ENCODE results near the gene SEMG1. TPM values are rescaled to one million over a fixed set of nuclear protein-coding genes. Genes with fewer than 3 reads are reported as not detected.

Gene SEMG1, protein sequence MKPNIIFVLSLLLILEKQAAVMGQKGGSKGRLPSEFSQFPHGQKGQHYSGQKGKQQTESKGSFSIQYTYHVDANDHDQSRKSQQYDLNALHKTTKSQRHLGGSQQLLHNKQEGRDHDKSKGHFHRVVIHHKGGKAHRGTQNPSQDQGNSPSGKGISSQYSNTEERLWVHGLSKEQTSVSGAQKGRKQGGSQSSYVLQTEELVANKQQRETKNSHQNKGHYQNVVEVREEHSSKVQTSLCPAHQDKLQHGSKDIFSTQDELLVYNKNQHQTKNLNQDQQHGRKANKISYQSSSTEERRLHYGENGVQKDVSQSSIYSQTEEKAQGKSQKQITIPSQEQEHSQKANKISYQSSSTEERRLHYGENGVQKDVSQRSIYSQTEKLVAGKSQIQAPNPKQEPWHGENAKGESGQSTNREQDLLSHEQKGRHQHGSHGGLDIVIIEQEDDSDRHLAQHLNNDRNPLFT
- not detected in 2 replicates for total RNA-seq
- polyA plus RNA-seq = not detected in 2 replicates

DNA sequence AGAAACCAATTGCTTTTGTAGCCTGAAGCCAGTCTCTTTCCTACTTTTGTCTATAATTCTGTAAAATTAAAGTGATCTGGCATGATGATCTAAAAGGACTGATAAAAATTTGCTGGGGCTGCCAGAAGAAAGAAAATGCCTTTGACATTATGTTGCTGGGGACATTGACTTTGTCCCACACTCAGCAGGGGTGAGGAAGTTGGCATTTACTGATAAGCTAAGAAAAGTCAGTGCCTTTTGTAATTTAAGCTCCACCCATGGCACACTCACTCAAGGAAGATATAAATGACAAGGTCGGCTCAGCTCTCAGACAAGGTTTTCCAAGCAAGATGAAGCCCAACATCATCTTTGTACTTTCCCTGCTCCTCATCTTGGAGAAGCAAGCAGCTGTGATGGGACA, at the start of gene SEMG1:
Gene SEMG1, plus strand, starts transcription at position 309 of the 400 bp plus-strand sequence. Its CDS starts 21 bp downstream, at position 330.
- DNase-seq (ENCODE audit: low spot score) = no peak
- H3K27me3 ChIP-seq = peaks cover 13% of the 10 kb centered on the region
- H3K79me2 ChIP-seq = no peaks in the 10 kb centered on the region
- no peaks in the 10 kb centered on the region for H4K20me1 ChIP-seq (ENCODE audit: insufficient read depth, poor library complexity, severe bottlenecking)
- no peak within 1 kb of the TSS for H3K4me3 ChIP-seq
- H3K4me1 ChIP-seq (ENCODE audit: insufficient read depth) = no peaks in the 10 kb centered on the region
- H3K27ac ChIP-seq = no peak within 1 kb of the TSS
- 60% methylated on average over 1 of the region's 1 CpG for WGBS (ENCODE audit: low lambda C conversion rate, missing lambda C conversion rate)
- no peaks in the 10 kb centered on the region for H3K36me3 ChIP-seq (replicated peaks; ENCODE audit: insufficient read depth, low read depth)
- no peak within 1 kb of the TSS for H3K4me2 ChIP-seq
- H3K9me3 ChIP-seq (ENCODE audit: low read depth) = no peaks in the 10 kb centered on the region
- no peak within 1 kb of the TSS for H2AFZ ChIP-seq
- TF ChIP-seq EZH2phosphoT487 (IDR thresholded peaks at IDR 0.05; ENCODE audit: low read depth, severe bottlenecking, unreplicated experiment) = no peak
- TF ChIP-seq, protein P1, sequence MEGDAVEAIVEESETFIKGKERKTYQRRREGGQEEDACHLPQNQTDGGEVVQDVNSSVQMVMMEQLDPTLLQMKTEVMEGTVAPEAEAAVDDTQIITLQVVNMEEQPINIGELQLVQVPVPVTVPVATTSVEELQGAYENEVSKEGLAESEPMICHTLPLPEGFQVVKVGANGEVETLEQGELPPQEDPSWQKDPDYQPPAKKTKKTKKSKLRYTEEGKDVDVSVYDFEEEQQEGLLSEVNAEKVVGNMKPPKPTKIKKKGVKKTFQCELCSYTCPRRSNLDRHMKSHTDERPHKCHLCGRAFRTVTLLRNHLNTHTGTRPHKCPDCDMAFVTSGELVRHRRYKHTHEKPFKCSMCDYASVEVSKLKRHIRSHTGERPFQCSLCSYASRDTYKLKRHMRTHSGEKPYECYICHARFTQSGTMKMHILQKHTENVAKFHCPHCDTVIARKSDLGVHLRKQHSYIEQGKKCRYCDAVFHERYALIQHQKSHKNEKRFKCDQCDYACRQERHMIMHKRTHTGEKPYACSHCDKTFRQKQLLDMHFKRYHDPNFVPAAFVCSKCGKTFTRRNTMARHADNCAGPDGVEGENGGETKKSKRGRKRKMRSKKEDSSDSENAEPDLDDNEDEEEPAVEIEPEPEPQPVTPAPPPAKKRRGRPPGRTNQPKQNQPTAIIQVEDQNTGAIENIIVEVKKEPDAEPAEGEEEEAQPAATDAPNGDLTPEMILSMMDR (IDR thresholded peaks at IDR 0.05; ENCODE audit: poor library complexity) = no peak
- no peak for TF ChIP-seq EZH2 (IDR thresholded peaks at IDR 0.05; ENCODE audit: borderline replicate concordance)
- H3K9me2 ChIP-seq (replicated peaks; ENCODE audit: insufficient read depth) = no peaks in the 10 kb centered on the region

DNA sequence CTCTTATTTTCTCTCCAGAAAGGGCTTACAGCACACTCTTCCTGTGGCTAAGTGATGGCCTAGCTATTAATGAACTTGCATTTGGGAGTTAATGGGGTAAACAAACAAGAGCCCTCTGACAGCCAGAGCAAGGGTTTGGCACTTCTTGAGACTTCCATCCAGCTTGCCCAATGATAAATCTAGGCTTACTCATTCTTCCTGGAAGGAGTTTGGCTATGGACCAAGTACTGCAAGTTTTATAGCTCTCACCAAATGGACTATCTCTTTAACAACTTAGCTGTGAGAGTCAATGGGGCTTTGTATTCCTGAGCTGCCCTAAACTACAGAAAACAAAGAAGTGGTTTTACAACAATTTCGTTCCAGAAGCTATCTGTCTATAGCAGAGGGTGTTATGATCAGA, 48.9 kb upstream of the SEMG1 start:
- WGBS (ENCODE audit: low lambda C conversion rate, missing lambda C conversion rate) = 42% methylated on average over 1 of the region's 1 CpG
- TF ChIP-seq, protein P1 (IDR thresholded peaks at IDR 0.05; ENCODE audit: poor library complexity) = no peak
- TF ChIP-seq EZH2 (IDR thresholded peaks at IDR 0.05; ENCODE audit: borderline replicate concordance) (no peak), EZH2phosphoT487 (IDR thresholded peaks at IDR 0.05; ENCODE audit: low read depth, severe bottlenecking, unreplicated experiment) (no peak)
- Histone ChIP-seq H3K27me3 (no peaks in the 10 kb centered on the region), H3K9me3 (ENCODE audit: low read depth) (peaks cover 9% of the 10 kb centered on the region), H3K27ac (no peak overlapping the region), H3K79me2 (no peaks in the 10 kb centered on the region), H3K4me1 (ENCODE audit: insufficient read depth) (no peaks in the 10 kb centered on the region), H3K9me2 (replicated peaks; ENCODE audit: insufficient read depth) (no peaks in the 10 kb centered on the region), H4K20me1 (ENCODE audit: insufficient read depth, poor library complexity, severe bottlenecking) (no peaks in the 10 kb centered on the region), H3K4me2 (no peak overlapping the region), H3K4me3 (no peak overlapping the region), H3K36me3 (replicated peaks; ENCODE audit: insufficient read depth, low read depth) (no peaks in the 10 kb centered on the region), H2AFZ (no peak overlapping the region)
- peak; percentile 45 for DNase-seq (ENCODE audit: low spot score)

DNA sequence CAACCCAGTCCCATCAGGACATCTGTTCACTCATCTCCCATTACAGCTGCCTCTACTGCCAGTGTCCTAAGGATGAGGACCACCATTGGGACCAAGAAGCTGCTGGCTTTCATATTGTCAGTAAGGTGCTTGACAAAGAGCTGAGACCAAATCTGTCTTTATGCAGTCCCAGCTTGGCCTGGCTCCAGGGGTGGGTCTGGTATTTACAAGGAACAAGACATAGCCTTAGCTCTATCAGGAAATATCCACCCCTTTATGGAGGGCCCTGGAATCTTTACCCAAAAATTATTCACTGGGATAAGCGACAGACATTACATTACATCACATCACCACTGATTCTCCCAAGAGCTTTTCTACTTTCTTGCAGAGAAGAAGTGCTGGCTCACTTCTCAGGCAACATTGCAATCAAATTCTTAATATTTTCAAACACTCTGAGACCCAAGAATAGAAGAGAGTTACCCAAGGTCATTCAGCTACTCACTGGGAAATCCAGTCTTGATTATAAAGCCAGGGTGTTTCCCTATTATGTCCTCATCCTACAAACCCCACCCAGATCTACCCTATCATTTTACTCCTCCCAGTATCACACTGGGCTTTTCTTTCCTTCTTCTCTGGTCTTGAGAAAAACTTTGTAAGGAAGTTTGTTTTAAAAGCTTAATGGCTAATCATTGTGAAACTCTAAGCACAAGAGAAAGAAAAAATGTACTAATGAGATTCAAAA, 43.6 kb upstream of the SEMG1 start:
- Histone ChIP-seq H3K27ac (no peak overlapping the region), H3K9me3 (ENCODE audit: low read depth) (peaks cover 9% of the 10 kb centered on the region)
- WGBS (ENCODE audit: low lambda C conversion rate, missing lambda C conversion rate) = 76% methylated on average over 1 of the region's 1 CpG

More for the DNA sequence above, 43.6 kb upstream of the SEMG1 start:
- H4K20me1 ChIP-seq (ENCODE audit: insufficient read depth, poor library complexity, severe bottlenecking) = no peaks in the 10 kb centered on the region
- no peaks in the 10 kb centered on the region for H3K4me1 ChIP-seq (ENCODE audit: insufficient read depth)
- no peaks in the 10 kb centered on the region for H3K27me3 ChIP-seq
- H3K36me3 ChIP-seq (replicated peaks; ENCODE audit: insufficient read depth, low read depth) = no peaks in the 10 kb centered on the region
- no peaks in the 10 kb centered on the region for H3K79me2 ChIP-seq
- no peak for TF ChIP-seq EZH2 (IDR thresholded peaks at IDR 0.05; ENCODE audit: borderline replicate concordance)
- TF ChIP-seq EZH2phosphoT487 (IDR thresholded peaks at IDR 0.05; ENCODE audit: low read depth, severe bottlenecking, unreplicated experiment) = no peak
- TF ChIP-seq, protein P1 (IDR thresholded peaks at IDR 0.05; ENCODE audit: poor library complexity) = no peak
- H3K4me2 ChIP-seq = no peak overlapping the region
- H2AFZ ChIP-seq = no peak overlapping the region
- DNase-seq (ENCODE audit: low spot score) = no peak
- no peak overlapping the region for H3K4me3 ChIP-seq
- H3K9me2 ChIP-seq (replicated peaks; ENCODE audit: insufficient read depth) = no peaks in the 10 kb centered on the region
